GM18499 (cell line): ENCODE data around the gene TUBGCP6.

Experiments
- ATAC-seq: cut with Tn5 transposase; IDR thresholded peaks from one replicate; pipeline ENCODE4 v1.9.1; 2021; ENCODE audit warnings: moderate number of reproducible peaks; ENCODE audit not compliant: insufficient read depth, unreplicated experiment

TUBGCP6 gene

GRCh38 chr22:50244420-50245213 lies at the start of gene TUBGCP6:
TSS of gene TUBGCP6 (minus strand) at chr22:50245023. CDS start at chr22:50244459, 564 bp downstream.
- peak; percentile 46 for ATAC-seq

GRCh38 chr22:50294319-50294656 lies 49.5 kb upstream of the TUBGCP6 start:
- no peak for ATAC-seq

DNA sequence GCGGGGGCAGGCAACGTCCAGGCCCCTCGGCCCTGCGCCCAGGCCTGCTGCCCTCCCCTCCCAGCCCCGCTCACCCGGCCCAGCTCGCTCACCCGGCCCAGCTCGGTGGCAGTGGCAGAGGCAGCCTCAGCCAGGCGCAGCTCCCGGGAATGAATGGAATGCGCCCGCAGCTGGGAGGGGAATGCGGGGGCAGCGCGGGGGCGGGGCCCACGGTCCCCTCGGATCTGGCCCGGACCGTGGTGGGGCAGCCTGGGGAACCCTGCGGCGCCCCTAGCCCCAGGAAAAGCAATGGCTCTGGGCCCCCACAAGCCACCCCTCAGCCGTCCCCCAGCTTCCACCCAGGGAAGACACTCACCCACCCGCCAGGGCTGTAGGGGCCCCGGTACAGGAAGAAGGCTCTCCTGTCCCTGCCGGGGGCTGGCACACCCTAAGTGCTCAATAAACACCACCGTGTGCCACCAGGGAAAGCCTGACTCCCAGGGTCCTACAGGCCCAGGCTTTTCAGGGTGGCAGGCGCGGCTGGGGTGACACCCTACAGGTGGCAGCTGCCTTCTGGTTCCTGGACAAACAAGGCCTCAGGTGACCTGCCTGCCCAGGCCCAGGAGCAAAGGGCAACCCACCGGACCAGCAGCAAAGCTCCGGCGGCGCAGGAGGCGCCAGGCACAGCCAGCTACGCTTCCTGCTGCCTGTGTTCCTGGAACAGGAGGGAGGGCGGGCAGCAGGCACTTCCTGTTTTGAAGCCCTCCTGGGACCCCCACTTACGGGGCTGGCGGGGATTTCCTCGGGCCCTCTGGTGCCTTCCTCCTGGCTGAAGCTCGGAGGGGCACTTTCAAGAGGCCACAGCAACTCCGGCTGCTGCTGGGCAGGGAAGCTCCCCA lies 48.9 kb upstream of the TUBGCP6 start:
- no peak for ATAC-seq

DNA sequence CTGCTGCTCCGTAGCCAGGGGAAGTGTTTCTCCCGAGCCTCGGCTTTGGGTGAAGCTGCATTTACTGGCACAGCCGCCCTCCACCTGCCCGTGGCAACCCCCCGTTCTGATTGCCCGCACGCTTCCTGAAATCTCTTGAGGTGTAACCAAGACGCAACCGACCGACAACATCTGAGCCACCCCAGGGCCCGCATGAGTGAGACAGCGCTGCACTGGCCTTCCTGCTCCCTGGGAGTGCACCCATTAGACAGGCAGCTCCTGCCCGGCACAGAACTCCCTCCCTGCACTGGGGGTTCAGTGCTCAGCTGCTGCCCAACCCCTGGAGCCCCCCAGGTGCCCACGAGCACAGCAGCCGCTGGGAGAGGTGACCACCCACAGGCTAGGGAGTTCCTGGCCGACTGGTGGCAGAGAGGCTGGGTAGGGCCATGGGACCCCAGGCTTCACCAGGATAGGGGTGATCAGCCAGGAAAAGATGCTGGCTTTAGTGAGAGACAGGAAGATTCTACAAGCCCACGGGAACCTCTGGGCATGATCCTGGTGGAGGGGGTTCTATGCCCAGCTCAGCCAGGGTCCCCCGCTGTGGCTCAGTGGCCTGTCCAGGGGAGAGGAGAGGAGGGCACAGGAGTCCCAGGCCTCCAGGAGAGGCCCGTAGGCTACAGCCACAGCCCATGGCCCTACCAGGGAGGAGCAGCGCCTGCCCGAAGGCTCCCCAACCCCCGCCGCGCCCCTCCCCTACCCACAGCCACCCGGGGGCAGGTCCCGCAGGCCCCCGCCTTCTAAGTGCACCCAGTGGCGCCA lies 48.0 kb upstream of the TUBGCP6 start:
- no peak for ATAC-seq

DNA sequence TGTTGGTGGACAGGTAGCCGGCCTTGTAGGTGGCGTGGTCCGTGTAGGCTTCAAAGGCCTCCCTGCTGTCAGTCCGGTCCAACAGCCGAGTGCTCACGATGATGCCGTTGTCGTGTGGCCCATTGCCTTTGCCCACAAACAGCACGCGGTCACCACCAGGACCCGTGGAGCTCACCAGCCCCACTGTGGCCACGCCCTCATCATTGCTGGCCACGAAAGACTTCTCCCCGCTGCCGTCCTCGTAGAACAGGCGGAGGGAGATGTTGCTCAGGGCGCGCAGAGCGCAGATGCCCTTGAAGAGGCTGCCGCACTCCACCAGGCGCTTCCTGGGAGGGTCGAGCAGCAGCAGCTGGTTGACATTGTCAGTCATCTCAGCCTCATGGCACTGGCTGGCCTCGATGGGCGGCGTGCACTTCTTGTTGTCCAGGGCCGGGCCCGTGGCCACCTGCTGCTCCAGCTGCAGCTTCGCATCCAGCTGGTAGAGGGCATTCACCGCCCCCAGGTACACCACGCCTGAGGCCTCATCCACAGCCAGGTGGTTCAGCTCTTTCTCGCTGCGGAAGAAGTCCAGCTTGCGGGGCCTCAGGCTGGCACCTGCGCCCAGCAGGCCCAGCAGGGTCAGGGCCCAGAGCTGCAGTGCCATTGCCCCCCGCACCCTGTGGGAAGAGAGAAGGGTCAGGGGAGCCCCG lies 45.3 kb upstream of the TUBGCP6 start:
- ATAC-seq = no peak

DNA sequence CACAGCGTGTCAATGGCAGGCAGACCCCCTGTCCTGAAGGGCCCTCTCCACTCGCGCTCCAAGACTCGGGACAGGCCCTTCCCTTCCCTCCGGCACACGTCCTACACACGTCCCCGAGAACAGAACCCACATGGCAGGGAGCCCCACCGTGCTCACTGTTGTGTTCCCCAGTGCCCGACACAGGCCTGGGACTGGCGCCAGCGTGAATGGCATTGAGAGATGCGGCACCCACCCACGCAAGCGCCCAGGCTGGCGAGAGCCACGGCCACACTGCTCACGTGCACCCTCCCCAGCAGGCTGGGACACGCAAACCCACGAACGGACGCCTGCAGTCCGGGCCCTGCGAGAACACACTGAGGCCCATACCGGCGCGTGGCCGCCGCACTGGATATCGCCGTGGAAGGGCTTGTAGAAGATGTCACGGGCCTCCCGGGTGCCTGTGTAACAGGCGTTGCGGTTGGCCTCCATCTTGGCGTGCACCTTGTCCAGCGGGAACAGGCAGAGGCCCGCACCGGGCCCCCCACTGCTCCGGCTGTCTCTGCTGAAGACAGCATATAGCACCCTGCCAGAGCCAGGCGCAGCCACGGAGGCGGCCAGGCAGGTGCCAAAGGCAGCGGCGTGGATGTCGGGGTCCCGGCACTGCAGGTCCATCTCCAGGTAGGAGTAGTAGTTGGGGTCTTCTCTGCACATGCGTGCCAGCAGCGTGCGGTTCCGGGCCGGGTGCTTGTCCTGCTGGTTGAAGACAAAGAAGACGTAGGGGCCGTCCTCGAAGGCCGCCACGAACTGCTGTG lies 44.5 kb upstream of the TUBGCP6 start:
- ATAC-seq = no peak

DNA sequence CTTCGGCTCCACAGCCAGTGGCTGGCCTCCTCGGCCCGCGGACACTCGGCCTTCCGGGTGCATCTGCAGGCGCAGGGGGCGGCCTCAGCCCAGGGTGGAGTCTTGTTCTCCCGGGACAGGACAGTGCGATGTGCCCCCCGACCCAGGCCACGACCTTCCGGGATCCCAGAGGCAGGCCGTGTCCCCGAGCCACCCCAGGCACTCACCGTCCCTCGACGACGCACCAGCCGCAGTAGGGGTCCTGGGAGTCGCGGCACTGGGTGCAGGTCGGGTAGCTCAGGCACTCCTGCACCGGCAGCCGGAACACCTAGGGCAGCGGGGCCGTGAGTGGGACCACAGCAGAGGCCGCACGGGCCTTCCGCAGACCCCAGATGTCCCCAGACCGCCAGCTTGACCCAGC lies 42.9 kb upstream of the TUBGCP6 start:
- ATAC-seq = no peak

- ATAC-seq = no peak
These were observed 42.0 kb upstream of the TUBGCP6 start for GRCh38 chr22:50286701-50287318.

DNA sequence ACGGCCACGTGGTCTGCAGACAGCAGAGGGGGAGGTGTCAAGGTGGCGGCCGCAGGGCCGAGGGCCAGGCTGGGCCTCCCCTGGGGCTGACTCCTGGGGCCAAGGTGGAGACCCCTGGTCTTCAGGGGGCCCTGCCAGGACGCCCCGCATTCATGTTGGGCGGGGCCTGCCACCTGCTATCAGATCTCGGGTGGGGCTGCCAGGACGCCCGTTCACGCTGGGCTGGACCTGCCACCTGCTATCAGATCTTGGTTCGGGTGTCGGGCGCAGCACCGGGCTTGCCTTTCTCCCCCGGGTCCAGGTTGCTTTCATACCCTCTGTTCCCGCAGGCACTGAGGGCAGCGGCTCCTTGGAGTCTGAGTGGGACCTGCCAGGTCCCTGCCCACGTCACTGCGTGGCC lies 41.5 kb upstream of the TUBGCP6 start:
- no peak for ATAC-seq

DNA sequence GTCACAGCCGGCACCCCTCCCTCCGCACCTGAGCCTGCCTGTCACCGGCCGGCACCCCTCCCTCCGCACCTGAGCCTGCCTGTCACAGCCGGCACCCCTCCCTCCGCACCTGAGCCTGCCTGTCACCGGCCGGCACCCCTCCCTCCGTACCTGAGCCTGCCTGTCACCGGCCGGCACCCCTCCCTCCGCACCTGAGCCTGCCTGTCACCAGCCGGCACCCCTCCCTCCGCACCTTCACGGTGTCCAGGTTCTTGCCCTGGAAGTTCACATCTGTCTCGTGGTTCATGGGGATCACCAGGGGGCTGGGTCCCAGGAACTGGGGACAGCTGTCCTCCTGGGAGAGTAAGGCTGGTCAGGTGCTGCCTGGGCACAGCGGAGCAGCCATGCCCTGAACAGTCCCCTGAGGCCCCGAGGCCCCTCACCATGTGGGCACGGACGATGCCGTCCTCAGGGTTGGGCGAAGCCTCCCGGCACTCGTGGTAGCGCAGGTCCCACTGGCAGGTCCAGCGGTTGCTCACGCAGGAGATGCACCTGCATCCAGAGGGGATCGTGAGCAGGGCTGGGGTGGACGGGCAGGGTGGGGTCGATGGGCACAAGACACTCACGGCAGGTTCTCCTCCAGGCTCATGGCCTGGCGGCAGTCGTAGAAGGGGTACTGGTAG lies 40.9 kb upstream of the TUBGCP6 start:
- ATAC-seq = no peak

- no peak for ATAC-seq
These were observed 39.7 kb upstream of the TUBGCP6 start for GRCh38 chr22:50284479-50284878.

DNA sequence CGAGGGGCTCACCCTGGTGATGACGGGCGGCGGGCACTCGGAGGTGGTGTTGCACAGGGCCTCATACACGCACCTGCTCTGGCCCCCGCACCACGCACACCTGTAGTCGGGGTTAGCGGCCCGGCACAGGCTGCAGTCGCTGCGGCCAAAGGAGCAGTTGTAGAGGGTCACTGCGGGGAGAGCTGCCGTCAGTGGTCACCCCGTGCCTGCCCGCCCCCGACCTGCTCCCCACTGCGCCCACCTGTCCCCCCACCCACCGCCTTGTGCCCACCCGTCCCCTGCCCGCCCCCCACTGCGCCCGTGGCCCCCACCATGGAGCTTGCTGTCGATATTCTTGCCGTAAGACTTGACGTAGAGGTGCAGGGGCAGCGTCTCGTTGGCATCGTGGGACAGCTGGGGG lies 39.0 kb upstream of the TUBGCP6 start:
- ATAC-seq = no peak

DNA sequence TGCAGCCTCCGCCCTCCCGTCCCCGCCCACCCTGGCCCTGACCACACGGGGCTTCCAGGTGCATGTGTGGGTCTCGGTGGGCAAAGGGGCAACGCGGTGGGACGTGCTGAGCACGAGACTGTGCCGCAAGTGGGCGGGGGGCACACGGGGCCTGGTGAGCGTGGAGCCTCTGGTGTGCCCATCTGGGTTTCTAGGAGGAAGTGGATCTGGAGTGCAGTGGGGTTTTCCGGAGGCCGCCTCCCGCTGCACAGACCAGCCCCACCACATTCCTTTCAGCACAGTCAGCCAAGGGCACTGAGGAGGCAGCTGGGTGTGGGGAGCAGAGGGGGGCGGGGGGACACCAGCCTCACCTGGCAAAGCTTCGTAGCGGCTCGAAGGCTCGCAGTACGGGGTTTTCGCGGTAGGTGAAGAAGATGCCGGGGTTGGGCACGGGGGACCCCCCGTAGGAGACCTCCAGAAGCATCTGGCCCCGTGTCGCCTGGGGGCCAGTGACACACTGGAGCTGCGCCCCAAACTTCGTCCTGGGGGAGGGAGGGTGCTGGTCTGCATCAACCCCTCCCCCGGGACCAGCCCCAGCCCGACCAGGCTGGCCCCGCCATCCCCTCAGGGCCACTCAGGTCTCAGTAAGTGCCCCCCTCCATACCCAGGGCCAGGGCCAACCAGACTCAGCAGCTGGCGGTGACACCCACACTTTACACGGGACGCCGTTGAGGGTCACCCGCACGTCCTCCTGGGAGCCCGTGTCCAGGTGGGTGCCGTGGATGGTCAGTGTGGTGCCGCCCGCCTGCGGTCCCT lies 37.7 kb upstream of the TUBGCP6 start:
- no peak for ATAC-seq

DNA sequence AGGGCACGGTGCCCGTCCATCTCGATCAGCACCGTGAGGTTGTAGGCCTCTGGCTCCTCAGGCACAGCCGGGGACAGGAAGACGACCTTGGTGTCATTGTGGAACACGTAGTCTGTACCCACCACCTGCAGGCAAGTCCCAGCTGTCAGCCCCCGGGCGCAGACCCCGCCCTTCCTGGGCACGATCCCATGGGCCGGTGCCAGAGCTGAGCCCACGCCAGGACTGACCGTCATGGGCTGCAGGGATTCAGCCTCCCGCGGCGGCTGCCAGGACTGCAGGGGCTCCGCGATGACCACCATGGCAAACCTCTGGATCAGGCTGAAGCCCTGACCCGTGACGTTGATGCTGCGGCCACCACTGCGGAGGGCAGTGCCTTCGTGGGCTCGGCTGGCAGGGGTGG lies 37.1 kb upstream of the TUBGCP6 start:
- no peak for ATAC-seq

- no peak for ATAC-seq
These were observed 36.5 kb upstream of the TUBGCP6 start for GRCh38 chr22:50281384-50281760.

DNA sequence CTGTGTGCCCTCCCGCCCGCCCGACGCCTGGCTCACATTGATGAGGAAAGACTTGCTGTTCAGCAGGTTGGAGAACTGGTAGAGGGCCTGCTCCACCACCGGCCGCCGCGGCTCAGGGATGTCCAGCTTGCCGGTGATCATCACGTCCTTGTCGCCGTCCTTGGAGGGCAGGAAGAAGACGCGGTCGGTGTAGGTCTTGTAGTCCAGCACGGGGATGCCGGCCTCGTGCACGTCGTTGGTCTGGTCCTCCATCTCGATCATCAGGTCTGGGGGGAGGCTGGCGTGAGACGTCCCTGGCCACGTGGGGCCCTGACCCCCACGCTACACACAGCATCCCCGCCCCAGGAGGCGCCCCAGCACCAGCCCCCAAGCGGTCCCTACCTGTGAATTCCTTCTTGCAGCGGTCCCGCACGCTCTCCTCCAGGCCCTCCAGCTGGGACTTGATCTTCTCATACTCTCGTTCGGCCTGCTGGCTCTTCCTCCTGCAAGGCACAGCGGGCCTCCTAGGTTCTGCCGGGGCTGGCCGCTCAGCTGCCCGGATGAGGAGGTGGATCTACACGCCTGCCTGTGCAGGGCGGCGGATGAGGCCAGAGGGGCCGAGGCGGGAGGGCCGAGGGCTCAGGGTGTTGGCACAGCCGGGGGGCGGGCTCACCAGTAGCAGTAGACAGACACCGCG lies 36.0 kb upstream of the TUBGCP6 start:
- no peak for ATAC-seq

- ATAC-seq = no peak
These were observed 35.3 kb upstream of the TUBGCP6 start for GRCh38 chr22:50280022-50280707.
